Measurements from ENCODE around the gene TLK2. TPM values are rescaled to one million over a fixed set of nuclear protein-coding genes. Genes with fewer than 3 reads are reported as not detected.
A peak's percentile ranks its signal among the peaks of the same experiment; 100 is the strongest.
"Not testable (repeated sequence)": the region's sequence is repeated elsewhere in the genome, so short reads cannot be mapped to it uniquely, and the experiment has no call there.

The TLK2 gene
- total RNA-seq, 1 donor from 2014 or later: 58.4 TPM

GRCh38 chr17:62490990-62491389 lies 12.4 kb downstream of the TLK2 start:
- DNase-seq: not testable (repeated sequence)

GRCh38 chr17:62493049-62493655 lies 14.5 kb downstream of the TLK2 start:
- not testable (repeated sequence) for DNase-seq

GRCh38 chr17:62494073-62494472 lies 15.4 kb downstream of the TLK2 start:
- not testable (repeated sequence) for DNase-seq

- DNase-seq: not testable (repeated sequence)
Observed at GRCh38 chr17:62496344-62496743, 17.7 kb downstream of the TLK2 start.

GRCh38 chr17:62498796-62499195 lies 20.2 kb downstream of the TLK2 start:
- not testable (repeated sequence) for DNase-seq

GRCh38 chr17:62500463-62500862 lies 21.8 kb downstream of the TLK2 start:
- DNase-seq: not testable (repeated sequence)

- DNase-seq: not testable (repeated sequence)
Observed at GRCh38 chr17:62504857-62505256, 26.2 kb downstream of the TLK2 start.

GRCh38 chr17:62507191-62507836 lies 28.7 kb downstream of the TLK2 start:
- not testable (repeated sequence) for DNase-seq

GRCh38 chr17:62510247-62510819 lies 31.7 kb downstream of the TLK2 start:
- DNase-seq: not testable (repeated sequence)

GRCh38 chr17:62511014-62511413 lies 32.4 kb downstream of the TLK2 start:
- not testable (repeated sequence) for DNase-seq

GRCh38 chr17:62516376-62516775 lies 37.8 kb downstream of the TLK2 start:
- not testable (repeated sequence) for DNase-seq

GRCh38 chr17:62521295-62521694 lies 42.7 kb downstream of the TLK2 start:
- not testable (repeated sequence) for DNase-seq

- DNase-seq: not testable (repeated sequence)
Observed at GRCh38 chr17:62524077-62524476, 45.5 kb downstream of the TLK2 start.

GRCh38 chr17:62525317-62525716 lies 46.7 kb downstream of the TLK2 start:
- not testable (repeated sequence) for DNase-seq

GRCh38 chr17:62530936-62531335 lies 52.3 kb downstream of the TLK2 start:
- DNase-seq: not testable (repeated sequence)

GRCh38 chr17:62536557-62536956 lies 57.9 kb downstream of the TLK2 start:
- DNase-seq: not testable (repeated sequence)

- not testable (repeated sequence) for DNase-seq
Observed at GRCh38 chr17:62541073-62541472, 62.4 kb downstream of the TLK2 start.

- not testable (repeated sequence) for DNase-seq
Observed at GRCh38 chr17:62543278-62543775, 64.7 kb downstream of the TLK2 start.

- DNase-seq: not testable (repeated sequence)
Observed at GRCh38 chr17:62546066-62546465, 67.4 kb downstream of the TLK2 start.

- DNase-seq: peak; percentile 72
Observed at GRCh38 chr17:62552851-62553659, 74.4 kb downstream of the TLK2 start.

- not testable (repeated sequence) for DNase-seq
Observed at GRCh38 chr17:62557532-62557931, 78.9 kb downstream of the TLK2 start.

- not testable (repeated sequence) for DNase-seq
Observed at GRCh38 chr17:62558941-62559340, 80.3 kb downstream of the TLK2 start.
